SU-DHL-6 (cell line): Measurements from ENCODE around the gene CTNND2.

ENCODE experiments used
- CTCF ChIP-seq: fragments of 200-600 bp; sonication (generic); IDR thresholded peaks from one replicate; pipeline ENCODE4 v1.5.1; 2017; ENCODE audit warnings: antibody characterized with exemption, mild to moderate bottlenecking, low read length, moderate library complexity; ENCODE audit not compliant: insufficient read depth, poor library complexity, severe bottlenecking
- EZH2phosphoT487 ChIP-seq: fragments of 200-600 bp; sonication (generic), shearing (Covaris generic); conservative IDR thresholded peaks from 2 replicates; pipeline ENCODE4 v1.6.1; 2018; ENCODE audit warnings: mild to moderate bottlenecking, antibody characterized with exemption, low read length, moderate library complexity, mixed read lengths

GRCh38 chr5:11394933-11395332, 509.3 kb downstream of the CTNND2 start:
- no peak for TF ChIP-seq CTCF
- TF ChIP-seq EZH2phosphoT487, result no peak
